Cerebellar nuclear complex (tissue), 1 donor: ENCODE data around the gene ZC3H4.

Source experiments
- DNase-seq, 2 experiments: peaks; one replicate each; lab custom pipeline; 2025; lab: John Stamatoyannopoulos, UW

The ZC3H4 gene

DNA sequence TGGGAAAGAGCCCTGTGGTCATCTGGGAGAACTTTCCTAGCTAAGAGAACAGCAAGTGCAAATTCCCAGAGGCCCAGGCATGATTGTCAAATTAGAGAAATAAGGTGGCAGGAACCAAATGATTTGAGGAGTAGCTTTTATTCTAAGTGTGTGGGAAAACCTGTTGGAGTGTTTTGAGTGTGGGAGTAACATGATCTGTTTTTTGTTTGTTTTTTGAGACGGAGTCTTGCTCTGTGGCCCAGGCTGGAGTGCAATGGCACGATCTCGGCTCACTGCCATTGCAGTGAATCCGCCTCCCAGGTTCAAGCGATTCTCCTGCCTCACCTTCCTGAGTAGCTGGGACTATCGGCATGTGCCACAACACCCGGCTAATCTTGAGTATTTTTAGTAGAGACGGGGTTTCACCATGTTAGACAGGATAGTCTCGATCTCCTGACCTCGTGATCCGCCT is 19.5 kb upstream of the ZC3H4 start:
- no peak for DNase-seq

DNA sequence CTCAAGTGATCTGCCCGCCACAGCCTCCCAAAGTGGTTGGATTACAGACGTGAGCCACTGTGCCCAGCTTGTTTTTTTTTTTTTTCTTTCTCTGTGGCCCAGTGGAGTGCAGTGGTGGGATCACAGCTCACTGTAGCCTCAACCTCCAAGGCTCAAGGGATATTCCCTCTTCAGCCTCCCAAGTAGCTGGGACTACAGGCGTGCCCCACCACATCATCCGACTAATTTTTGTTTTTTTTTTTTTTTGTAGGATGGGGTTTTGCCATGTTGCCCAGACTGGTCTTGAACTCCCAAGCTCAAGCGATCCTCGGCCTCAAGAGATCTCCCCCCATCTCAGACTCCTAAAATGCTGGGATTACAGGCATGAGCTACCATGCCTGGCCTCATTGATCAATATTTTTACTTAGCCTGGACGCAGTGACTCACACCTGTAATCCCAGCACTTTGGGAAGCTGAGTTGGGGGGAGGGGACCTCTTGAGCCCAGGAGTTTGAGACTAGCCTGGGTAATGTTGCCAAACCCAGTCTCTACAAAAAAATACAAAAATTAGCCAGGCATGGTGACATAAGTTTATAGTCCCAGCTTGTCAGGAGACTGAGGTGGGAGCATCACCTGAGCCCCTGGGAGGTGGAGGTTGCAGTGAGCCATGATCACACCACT is 18.7 kb upstream of the ZC3H4 start:
- DNase-seq, result no peak

DNA sequence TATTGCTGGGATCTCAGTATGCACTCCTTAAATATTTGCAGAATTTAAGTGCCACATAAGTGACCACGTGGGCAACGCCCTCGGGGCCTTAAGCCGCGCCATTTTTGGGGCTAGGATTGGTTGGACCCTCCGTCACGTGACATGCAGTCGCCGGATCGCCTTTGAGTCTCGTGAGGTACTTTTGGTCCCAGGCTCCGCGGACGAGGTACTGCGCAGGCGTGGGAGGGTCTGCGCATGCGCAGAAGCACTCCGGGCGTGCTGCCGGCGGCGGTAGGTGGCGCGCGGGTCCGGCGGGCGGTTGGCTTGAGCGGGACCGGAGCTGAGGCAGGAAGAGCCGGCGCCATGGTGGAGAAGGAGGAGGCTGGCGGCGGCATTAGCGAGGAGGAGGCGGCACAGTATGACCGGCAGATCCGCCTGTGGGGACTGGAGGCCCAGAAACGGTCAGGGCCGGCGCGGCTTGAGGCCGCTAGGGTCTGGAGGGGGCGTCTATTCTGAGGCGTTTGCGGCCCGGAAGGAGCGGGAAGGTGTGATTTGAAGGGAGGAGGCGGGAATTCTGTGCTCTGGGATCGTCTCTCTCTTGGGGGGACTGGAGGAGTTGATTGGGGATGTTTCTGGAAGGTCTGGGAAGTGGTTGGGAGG is 17.1 kb upstream of the ZC3H4 start, which contains the start of gene SAE1:
Gene SAE1, plus strand, starts transcription at position 247 of the 639 bp plus-strand sequence. Its CDS starts 96 bp downstream, at position 343.
- DNase-seq, result peak in 1 of 2 experiments; percentile 89

DNA sequence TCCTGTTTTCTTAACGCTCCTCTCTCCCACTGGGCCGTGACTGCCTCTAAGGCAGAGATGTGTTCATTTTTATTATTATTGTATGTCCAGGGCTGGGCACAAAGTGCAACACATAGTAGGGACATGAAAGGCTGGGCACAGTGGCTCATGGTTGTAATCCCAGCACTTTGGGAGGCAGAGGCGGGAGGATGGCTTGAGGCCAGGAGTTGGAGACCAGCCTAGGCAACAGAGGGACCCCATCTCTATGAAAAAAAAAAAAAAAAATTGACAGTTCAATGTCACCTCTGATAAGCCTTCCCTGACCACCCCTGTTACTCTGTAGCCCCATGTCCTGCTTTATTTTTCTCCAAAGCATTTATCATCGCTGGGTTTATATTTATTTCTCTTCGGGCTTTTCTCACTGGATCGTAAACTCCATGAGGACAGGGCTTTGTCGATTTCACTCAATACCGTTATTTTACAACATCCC is 16.6 kb upstream of the ZC3H4 start:
- no peak for DNase-seq

DNA sequence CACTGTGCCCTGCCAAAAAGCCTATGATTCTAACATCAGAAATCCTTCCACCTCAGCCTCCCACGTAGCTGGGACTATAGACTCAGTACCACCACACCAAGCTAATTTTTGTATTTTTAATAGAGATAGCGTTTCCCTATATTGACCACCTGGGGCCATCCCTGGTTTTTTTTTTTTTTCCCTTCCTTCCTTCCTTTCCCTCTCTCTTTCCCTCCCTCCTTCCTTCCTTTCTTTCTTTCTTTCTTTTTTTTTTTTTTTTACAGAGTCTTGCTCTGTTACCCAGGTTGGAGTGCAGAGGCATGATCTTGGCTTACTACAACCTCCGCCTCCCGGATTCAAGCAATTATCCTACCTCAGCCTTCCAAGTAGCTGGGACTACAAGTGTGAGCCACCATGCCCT is 16.0 kb upstream of the ZC3H4 start:
- DNase-seq, result no peak

DNA sequence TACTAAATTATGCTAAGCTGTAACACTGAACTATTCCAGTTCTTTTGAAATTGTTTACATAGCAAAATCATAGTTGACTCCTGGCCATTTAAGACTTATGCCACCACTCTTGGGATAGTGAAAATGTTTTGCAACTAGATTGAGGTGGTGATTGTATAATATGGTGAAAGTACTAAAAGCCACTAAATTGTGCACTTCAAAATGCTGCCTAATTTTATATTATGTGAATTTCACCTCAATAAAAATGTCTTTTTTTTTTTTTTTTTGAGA is 12.0 kb upstream of the ZC3H4 start:
- DNase-seq, result no peak

DNA sequence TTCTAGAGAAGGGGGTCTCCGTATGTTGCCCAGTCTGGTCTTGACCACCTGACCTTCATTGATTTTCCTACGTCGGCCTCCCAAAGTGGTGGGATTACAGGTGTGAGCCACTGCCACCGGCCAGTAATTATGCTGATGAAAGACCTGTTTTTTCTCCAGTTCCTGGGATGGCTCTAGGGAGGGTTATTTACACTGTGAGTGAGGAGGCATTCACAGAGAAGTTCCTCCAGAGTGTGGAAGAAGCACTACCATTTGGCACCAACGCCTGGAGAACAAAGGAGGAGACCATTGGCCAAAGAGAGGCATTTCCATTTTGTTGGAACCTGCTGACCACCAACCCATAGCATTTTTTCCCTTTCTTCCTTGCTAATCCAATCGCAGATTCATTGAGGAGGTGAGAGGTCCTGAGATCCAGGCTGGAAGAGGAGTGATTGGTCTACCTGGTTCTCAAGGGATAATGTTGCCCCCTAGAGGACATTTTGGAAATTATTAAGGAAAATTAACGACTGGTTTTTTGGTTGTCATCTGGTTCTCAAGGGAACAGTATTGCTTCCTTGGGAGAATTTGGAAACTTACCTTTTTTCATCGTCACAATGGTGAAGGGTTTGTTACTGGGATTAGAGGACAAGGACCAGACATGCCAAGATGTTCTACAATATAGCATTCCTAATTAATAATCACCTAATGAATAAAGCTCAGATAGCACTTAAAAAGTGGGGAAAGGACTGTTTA is 11.5 kb upstream of the ZC3H4 start:
- peak in 1 of 2 experiments; percentile 68 for DNase-seq

DNA sequence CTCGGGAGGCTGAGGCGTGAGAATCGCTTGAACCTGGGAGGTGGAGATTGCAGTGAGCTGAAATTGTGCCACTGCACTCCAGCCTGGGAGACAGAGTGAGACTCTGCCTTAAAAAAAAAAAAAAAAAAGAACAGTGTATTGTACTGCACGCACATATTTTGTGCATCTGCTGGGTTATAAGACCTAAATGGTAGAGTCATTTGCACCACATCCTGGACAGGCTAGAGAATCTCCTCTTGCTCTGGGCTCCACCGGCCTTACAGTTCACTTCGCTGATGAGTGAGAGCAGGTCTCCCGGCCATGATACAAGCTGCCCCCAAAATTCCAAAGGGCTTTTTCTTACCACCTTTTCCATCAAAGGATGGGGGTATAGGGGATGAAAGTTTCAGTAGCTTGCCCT is 9.8 kb upstream of the ZC3H4 start:
- DNase-seq, result no peak

DNA sequence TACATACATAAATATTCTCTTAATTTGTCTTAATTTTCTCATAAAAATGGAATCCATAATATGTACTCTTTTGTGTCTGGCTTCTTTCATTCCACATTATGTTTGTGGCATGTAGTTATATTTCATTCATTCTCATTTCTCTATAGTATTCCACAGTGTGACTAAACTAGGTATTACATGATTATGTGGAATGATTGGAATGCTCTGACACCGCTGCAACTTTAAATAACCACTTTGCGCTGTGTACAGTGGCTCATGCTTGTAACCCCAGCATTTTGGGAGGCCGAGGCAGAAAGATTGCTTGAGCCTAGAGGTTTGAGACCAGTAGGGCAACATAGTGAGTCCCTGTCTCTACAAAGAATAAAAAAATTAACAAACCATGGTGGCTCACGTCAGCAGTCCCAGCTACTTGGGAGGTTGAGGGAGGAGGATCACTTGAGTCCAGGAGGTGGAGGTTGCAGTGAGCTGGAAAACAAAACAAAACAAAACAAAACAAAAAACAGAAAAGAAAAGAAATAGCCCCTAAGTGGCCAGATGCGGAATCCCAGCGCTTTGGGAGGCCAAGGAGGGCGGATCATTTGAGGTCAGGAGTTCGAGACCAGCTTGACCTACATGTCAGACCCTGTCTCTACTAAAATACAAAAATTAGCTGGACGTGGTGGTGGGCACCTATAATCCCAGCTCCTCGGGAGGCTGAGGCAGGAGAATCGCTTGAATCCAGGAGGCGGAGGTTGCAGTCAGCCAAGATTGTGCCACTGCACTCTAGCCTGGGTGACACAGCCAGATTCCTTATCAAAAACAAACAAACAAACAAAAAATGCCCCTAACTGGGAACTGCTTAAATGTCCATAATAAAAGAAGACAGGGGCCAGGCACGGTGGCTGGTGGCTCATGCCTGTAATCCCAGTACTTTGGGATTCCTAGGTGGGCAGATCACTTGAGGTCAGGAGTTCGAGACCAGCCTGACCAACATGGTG is 9.1 kb upstream of the ZC3H4 start:
- DNase-seq, result no peak

DNA sequence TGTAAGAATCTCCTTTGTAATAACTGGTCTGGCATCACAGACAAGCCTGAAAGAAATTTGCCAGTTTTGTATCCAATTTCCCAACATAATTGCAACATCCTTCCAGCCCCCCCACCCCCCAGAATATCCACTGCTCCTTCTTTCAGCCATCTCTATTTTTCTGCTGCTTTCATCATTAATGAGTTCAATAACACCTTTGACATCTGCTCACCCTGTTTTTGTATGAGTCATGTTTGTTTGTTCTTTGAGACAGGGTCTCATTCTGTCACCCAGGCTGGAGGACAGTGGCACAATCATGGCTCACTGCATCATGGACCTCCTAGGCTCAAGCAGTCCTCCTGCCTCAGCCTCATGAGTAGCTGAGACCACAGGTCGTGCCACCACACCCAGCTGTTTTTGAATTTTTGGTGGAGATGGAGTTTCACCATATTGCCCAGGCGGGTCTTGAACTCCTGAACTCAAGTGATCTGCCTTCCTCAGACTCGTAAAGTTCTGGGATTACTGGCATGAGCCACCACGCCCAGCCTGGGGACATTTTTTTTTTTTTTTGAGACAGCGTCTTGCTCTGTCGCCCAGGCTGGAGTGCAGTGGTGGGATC is 7.0 kb upstream of the ZC3H4 start:
- no peak for DNase-seq

DNA sequence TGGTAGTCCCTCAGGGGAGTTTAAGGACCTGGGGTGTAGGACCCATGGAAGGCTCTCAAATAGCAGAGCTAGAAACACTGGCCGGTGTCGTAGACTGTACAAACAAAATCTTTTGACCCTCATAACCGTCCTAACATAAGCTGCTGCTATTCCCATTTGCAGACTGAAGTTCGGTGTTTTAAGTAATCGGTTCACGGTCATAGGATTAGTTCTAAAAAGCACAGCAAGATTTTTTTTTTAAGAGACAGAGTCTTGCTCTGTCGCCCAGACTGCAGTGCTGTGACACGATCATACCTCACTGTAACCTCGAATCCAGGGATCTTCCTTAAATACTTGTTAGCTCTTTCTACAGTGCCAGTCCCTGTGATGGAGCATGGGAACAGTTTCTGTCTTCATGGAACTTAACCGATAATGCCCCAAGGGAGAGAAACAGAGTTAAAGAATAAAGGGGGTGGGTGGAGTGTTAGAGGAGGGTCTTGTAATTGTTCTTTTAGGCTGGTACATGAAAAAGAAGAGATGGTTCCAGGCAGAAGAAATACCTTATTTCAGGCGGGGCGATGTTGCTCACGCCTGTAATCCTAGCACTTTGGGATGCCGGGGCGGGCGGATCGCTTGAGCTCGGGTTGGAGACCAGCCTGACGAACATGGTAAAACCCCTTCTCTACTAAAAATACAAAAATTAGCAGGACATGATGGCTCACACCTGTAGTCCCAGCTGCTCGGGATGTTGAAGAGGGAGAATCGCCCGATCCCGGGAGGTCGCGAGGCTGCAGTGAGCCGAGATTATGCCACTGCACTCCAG is 475 bp upstream of the ZC3H4 start:
- no peak for DNase-seq

DNA sequence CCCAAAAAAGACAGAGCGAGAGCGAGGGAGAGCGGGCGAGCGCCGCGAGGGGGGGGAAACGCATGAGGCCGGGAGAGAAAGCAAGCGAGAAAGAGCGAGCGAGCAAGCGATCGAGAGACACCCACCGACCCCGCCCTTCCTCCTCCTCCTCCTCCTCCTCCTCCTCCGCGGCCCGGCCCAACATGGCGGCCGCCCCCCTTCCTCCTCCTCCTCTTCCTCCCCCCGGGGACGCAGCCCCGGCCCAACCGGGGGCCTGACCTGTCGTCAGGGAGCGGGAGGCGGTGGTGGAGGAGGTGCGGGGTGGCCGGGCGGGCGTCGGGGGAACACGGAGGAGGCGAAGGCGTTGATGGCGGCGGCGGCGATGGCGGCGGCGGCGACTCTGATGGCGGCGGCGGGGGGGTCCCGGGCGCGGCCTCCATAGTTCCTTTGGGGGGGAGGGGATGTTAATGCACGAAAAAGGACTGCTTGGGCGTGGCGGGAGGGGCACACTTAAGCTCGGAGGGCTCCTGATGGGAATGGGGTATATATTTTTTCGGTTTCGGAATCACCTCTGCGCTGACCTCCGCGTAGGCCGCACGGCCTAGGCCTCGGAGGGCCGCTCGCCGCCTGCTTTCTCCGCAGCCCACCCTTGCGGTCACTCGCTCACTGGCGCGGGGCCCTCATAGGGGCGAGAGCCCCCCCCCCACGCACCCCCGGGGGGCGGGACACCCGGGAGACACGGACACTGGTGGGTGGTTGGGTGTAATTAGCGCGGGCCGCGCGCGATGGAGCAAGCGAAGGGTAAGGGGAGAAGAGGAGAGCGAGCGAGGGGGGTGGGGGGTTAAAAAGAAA is 1.2 kb downstream of the ZC3H4 start:
- peak in 1 of 2 experiments; percentile 32 for DNase-seq

DNA sequence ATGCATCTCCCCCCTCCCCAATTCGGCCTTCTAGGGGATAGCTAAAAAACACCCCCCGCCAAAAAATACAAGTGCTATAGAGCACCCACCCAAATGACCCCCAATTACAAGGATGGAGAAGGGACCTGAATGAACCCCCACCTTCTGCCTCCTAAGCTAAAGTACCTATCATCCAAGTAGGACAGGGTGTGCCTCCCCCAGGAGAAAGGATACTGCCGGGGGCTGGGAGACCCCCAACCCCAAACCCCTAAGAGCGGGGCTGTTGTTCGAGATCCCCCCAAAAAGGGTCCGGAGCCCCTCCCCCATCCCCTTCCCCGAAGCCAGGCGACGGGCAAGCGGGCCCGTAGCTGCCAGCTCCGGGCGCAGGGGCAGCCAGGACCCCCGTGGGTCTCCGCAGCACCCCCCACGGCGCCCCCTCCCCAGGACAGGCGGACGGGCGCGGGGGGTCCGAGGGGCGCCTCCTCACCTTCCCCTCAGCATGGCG is 1.9 kb downstream of the ZC3H4 start:
- no peak for DNase-seq

DNA sequence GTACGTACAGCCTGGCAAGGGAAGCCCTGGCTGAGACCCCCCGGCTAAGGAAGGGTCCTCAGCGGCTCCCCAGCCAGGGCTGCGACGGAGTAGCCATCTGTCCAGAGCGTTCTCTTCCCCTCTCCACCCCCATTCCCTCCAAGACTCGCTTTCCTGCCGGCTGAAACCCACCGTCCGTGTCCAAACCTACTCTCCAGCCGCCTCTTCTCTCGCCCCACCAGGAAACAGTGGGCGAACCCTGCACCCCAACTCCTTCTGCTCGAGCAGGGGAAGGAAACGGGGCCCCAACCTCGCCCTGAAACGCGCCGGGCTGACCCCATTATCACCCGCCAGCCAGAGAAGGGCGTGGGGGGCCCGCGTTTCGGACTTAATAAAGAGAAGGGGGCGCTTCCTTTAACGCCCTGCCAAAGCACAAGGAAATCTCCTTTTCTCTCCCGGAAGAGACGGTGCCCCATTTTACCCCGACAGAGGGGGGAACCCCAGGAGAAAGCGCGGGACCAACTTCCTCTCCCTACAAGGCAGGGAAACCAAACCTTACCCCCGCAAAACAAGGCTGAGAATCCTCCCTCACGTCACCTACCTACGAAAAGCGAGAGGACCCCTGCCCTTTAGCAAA is 2.5 kb downstream of the ZC3H4 start:
- DNase-seq, result no peak

DNA sequence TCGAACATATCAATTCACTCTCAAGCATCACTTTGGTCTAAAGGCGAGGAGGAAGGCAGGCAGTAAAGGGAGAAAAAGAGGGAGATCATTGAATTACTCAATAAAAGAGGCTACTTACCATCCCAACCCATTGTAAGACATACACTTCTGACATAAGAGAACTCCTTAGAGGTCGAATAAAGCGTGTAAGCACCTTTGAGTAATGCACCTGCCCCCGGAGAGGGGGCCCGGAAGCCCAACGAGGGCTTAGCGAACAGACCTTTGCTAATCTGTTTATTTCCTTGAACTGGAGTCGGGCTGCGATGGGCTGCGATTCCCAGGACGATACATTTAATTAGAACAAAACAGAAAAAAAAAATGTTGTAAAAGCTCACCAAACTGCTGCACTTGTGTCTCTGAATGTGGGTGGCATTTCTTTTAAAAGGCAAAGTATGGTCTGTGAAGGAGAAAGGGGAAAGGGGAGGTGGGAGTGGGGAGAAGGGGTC is 3.0 kb downstream of the ZC3H4 start:
- DNase-seq, result no peak

DNA sequence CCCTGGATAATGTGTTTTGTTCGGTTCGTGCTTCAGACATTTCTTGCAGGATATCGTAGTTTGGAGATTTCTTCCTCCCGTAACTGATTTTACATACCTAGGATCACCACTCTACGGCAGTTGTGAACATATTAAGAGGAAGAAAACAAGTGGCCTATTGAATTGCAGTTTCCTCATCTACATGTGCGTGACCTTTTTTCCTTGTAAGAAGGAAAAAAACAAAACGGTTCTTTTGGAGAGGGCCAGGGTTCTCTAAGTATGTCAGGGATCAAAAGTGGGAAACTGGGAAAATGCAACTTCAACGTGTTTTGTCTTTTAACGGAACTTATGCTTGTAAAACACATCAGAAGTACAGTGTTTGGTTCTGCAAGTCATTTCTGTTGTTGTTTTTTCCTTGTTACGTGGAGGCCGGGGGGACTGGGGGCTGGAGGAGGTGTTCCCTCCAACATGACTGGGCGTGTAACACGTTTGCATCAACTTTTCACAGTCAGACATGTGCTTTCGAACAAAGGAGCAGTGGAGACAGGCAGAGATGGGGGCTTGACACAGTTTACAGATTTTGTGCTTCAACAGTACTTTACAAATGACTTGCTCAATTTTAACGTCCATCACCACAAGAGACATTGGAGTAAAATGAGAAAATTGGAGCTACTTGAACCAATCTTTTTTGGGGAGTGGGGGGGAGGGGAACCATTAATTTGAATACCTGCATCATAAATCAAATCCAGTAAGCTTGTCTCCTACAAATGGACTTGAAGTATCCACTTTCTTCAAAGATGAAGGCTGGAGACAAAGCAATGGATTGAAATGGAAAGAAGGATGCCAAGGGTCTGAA is 3.8 kb downstream of the ZC3H4 start:
- DNase-seq, result no peak

DNA sequence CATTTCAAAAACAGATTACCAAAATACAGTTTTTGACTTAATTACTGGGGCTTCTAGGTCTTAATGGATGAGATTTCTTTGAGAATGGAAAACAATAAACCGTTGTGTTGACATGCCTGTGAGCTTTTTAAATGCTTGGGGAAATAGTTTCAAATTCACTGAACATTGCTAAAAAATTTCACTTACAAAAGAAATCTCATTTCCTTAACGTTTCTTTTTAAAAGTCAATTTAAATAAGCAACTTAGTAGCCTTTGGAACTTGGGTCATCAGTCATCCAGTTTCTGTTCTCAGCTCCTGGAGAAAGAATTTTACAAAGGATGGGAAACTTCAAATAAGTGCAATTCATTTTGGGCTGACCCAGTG is 4.4 kb downstream of the ZC3H4 start:
- no peak for DNase-seq
